SU-DHL-6 (cell line): ENCODE data around the gene ZNF182.
"Not testable (repeated sequence)": the region's sequence is repeated elsewhere in the genome, so short reads cannot be mapped to it uniquely, and the experiment has no call there.

Experiments used
- H2AFZ ChIP-seq: fragments of 200-600 bp; sonication (generic); 2 replicates; pipeline ENCODE4 v1.6.1; 2014; ENCODE audit warnings: low read depth, mild to moderate bottlenecking, moderate library complexity, mixed read lengths, antibody characterized with exemption, low read length; ENCODE audit not compliant: severe bottlenecking
- H3F3A ChIP-seq: fragments of 200-600 bp; shearing (Covaris generic); 2 replicates; pipeline ENCODE4 v1.6.0; 2016; ENCODE audit warnings: antibody characterized with exemption, mild to moderate bottlenecking; ENCODE audit not compliant: insufficient read depth
- H3K27ac ChIP-seq: fragments of 200-600 bp; sonication (generic); 2 replicates; pipeline ENCODE4 v1.5.1; 2016; ENCODE audit warnings: low read depth, mild to moderate bottlenecking, low read length, moderate library complexity, mixed read lengths
- H3K27me3 ChIP-seq: fragments of 200-600 bp; sonication (generic), shearing (Covaris generic); 2 replicates; pipeline ENCODE4 v1.6.0; 2014; ENCODE audit warnings: mild to moderate bottlenecking, low read length
- H3K36me3 ChIP-seq: fragments of 200-600 bp; sonication (generic); 2 replicates; pipeline ENCODE4 v1.6.1; 2014; ENCODE audit warnings: mild to moderate bottlenecking, low read length, mixed read lengths
- H3K4me2 ChIP-seq: fragments of 300-600, 200-600 bp; shearing (Covaris generic), sonication (generic); 2 replicates; pipeline ENCODE4 v1.6.0; 2014; ENCODE audit warnings: low read length, low read depth, mild to moderate bottlenecking; ENCODE audit not compliant: poor library complexity, severe bottlenecking
- H3K4me3 ChIP-seq: fragments of 200-600 bp; sonication (generic); 2 replicates; pipeline ENCODE4 v1.5.1; 2014; ENCODE audit warnings: antibody characterized with exemption, low read length, mild to moderate bottlenecking, mixed read lengths; ENCODE audit not compliant: insufficient read depth, poor library complexity, severe bottlenecking
- H3K79me2 ChIP-seq: fragments of 200-600 bp; sonication (generic); 2 replicates; pipeline ENCODE4 v1.6.1; 2014; ENCODE audit warnings: mild to moderate bottlenecking, low read length, moderate library complexity; ENCODE audit not compliant: insufficient read depth
- H3K9ac ChIP-seq: fragments of 200-600 bp; sonication (generic); 2 replicates; pipeline ENCODE4 v1.7.0; 2014; ENCODE audit warnings: mild to moderate bottlenecking, low read length
- H3K9me2 ChIP-seq: fragments of 200-600 bp; sonication (generic); replicated peaks from 2 replicates; pipeline ENCODE4 v1.6.1; 2014; ENCODE audit warnings: low read length; ENCODE audit not compliant: insufficient read depth
- H3K9me3 ChIP-seq: fragments of 200-600 bp; sonication (generic); 2 replicates; pipeline ENCODE4 v1.6.1; 2014; ENCODE audit warnings: low read length, mixed read lengths; ENCODE audit not compliant: insufficient read depth
- H4K20me1 ChIP-seq: fragments of 200-600 bp; sonication (generic); 2 replicates; pipeline ENCODE4 v1.6.1; 2014; ENCODE audit warnings: low read depth, mild to moderate bottlenecking, antibody characterized with exemption, low read length, moderate library complexity, mixed read lengths
- EZH2phosphoT487 ChIP-seq: fragments of 200-600 bp; sonication (generic), shearing (Covaris generic); conservative IDR thresholded peaks from 2 replicates; pipeline ENCODE4 v1.6.1; 2018; ENCODE audit warnings: mild to moderate bottlenecking, antibody characterized with exemption, low read length, moderate library complexity, mixed read lengths
- TF ChIP-seq, protein P1 (sequence below): fragments of 200-600 bp; sonication (generic); IDR thresholded peaks from one replicate; pipeline ENCODE4 v1.5.1; 2017; ENCODE audit warnings: antibody characterized with exemption, mild to moderate bottlenecking, low read length, moderate library complexity; ENCODE audit not compliant: insufficient read depth, poor library complexity, severe bottlenecking

Gene ZNF182

GRCh38 chrX:47976254-47977151 is 27.3 kb downstream of the ZNF182 start:
- peaks cover 62% of the 10 kb centered on the region for H3K36me3 ChIP-seq
- TF ChIP-seq, protein P1, sequence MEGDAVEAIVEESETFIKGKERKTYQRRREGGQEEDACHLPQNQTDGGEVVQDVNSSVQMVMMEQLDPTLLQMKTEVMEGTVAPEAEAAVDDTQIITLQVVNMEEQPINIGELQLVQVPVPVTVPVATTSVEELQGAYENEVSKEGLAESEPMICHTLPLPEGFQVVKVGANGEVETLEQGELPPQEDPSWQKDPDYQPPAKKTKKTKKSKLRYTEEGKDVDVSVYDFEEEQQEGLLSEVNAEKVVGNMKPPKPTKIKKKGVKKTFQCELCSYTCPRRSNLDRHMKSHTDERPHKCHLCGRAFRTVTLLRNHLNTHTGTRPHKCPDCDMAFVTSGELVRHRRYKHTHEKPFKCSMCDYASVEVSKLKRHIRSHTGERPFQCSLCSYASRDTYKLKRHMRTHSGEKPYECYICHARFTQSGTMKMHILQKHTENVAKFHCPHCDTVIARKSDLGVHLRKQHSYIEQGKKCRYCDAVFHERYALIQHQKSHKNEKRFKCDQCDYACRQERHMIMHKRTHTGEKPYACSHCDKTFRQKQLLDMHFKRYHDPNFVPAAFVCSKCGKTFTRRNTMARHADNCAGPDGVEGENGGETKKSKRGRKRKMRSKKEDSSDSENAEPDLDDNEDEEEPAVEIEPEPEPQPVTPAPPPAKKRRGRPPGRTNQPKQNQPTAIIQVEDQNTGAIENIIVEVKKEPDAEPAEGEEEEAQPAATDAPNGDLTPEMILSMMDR, result no peak
- no peak for TF ChIP-seq EZH2phosphoT487

DNA sequence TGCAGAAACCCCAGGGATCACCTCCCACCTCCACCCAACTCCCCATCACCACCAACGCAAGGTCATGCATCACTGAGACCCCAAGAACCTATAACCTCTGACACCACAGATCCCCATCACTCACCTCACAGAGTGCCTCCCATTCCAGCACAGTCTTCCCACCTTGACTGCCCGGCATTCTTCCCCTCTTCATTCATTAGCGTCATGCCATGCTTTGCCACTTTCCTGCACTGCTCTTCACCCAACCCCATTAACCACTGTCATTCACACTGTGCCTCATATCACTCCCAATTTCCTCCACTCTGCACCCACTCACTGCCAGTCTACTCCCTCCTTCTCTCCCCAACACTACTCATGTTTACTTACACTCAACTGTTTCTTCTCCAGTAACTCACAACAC is 30.6 kb downstream of the ZNF182 start:
- no peak overlapping the region for H3K9ac ChIP-seq
- no peaks in the 10 kb centered on the region for H4K20me1 ChIP-seq
- peaks cover 31% of the 10 kb centered on the region for H3K36me3 ChIP-seq
- no peak for TF ChIP-seq EZH2phosphoT487
- TF ChIP-seq, protein P1, result no peak
- H3K79me2 ChIP-seq, result no peaks in the 10 kb centered on the region
- no peaks in the 10 kb centered on the region for H3F3A ChIP-seq
- H3K27me3 ChIP-seq, result no peaks in the 10 kb centered on the region
- no peaks in the 10 kb centered on the region for H3K9me2 ChIP-seq
- no peak overlapping the region for H3K27ac ChIP-seq
- H3K9me3 ChIP-seq, result peaks cover 26% of the 10 kb centered on the region; the same call in 1 of the 2 replicates
- H2AFZ ChIP-seq, result no peak overlapping the region
- H3K4me2 ChIP-seq, result no peak overlapping the region
- H3K4me3 ChIP-seq, result no peak overlapping the region

More at GRCh38 chrX:47976254-47977151, 27.3 kb downstream of the ZNF182 start:
- Histone ChIP-seq H3K4me3 (no peak overlapping the region), H2AFZ (no peak overlapping the region), H3K27ac (peak overlapping the region; percentile 40; the same call in 1 of the 2 replicates), H3K4me2 (no peak overlapping the region), H3K27me3 (no peaks in the 10 kb centered on the region), H3K9me2 (no peaks in the 10 kb centered on the region), H3K79me2 (no peaks in the 10 kb centered on the region), H3K9ac (no peak overlapping the region), H3K9me3 (peaks cover 26% of the 10 kb centered on the region; the same call in 1 of the 2 replicates), H4K20me1 (no peaks in the 10 kb centered on the region), H3F3A (no peaks in the 10 kb centered on the region)

DNA sequence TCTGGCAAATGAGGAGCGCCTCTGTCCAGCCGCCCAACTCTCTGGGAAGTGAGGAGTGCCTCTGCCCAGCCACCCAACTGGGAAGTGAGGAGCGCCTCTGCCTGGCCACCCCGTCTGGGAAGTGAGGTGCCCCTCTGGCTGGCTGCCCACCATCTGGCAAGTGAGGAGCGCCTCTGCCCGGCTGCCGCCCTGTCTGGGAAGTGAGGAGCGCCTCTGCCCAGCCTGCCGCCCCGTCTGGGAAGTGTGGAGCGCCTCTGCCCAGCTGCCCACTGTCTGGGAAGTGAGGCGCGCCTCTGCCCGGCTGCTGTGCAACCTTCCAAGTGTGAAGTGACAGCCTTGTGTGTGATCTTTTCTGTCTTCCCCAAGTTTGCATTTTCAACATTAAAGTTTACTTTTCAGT is 38.3 kb downstream of the ZNF182 start:
- H3K9ac ChIP-seq, H3K4me3 ChIP-seq, H4K20me1 ChIP-seq, H3K9me2 ChIP-seq, H3K27ac ChIP-seq, H3K79me2 ChIP-seq, H3K36me3 ChIP-seq, H3F3A ChIP-seq, H2AFZ ChIP-seq, H3K4me2 ChIP-seq, H3K27me3 ChIP-seq, H3K9me3 ChIP-seq: not testable (repeated sequence)

DNA sequence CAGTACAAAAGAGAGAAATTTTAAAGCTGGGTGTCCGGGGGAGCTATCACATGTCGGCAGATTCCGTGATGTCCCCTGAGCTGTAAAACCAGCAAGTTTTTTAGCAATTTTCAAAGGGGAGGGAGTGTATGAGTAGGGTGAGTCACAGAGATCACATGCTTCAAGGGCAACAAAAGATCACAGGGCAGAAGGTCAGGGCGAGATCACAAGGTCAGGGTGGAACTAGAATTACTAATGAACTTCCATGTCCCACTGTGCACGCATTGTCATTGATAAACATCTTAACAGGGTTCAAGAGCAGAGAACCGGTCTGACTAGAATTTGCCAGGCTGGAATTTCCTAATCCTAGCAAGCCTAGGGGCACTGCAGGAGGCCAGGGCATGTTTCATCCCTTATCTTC is 42.0 kb downstream of the ZNF182 start:
- not testable (repeated sequence) for H3K4me3 ChIP-seq, H3K27ac ChIP-seq, H3K4me2 ChIP-seq

More for the DNA sequence above, 42.0 kb downstream of the ZNF182 start:
- H3K9me3 ChIP-seq, H3K9me2 ChIP-seq, H3K36me3 ChIP-seq, H4K20me1 ChIP-seq, H3K9ac ChIP-seq, H2AFZ ChIP-seq, H3K27me3 ChIP-seq, H3F3A ChIP-seq, H3K79me2 ChIP-seq: not testable (repeated sequence)
